ENCODE measurements around the gene DEFB128.

DEFB128 gene

DNA sequence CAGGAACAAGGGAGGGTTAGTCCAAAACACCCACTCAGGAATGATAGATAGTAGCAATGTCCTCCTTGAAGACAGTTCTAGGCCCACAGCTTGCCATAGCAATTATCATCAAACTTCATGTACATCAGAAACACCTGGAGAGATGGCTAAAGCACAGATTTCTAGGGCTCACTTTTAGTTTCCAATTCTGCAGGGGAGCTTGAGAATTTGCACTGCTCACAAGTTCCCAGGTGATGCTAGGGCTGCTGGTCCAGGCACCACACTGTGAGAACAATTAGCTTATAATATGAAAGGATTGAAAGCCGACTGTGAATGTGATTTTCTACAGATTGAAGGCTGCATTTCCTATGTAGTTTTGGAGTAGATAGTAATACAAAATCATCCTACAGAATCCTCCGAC is 43.6 kb downstream of the DEFB128 start:
- DNase-seq = no peak

DNA sequence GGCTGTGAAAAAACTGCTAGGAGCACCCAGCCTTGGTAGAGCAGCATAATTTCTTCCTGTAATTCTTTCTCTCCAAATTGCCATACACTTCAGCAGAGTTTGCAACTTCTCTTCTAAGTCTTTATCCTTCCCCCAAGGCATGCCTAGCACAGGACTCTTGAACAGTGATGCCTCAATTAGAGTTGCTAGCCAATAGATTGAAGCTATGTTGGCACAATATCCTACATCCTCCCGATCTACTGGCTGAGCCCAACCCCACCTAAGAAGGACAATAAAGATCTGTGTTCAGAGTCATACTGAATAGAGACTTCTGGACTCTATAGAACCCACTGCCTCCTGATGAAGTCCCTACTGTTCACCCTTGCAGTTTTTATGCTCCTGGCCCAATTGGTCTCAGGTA is 47.2 kb downstream of the DEFB128 start, which contains the start of gene DEFB126:
Gene DEFB126 (plus strand): TSS at position 301 of the 400 bp plus-strand sequence. CDS start 39 bp downstream, at position 340.
- DNase-seq = no peak
